Measurements from ENCODE around the gene CPSF3. TPM values are rescaled to one million over a fixed set of nuclear protein-coding genes. Genes with fewer than 3 reads are reported as not detected.

Gene CPSF3
- total and polyA plus RNA-seq, 8 donors: 5.7 to 13.2 (median 10.7) TPM

GRCh38 chr2:9406529-9407362, 16.7 kb upstream of the CPSF3 start:
- ATAC-seq (no peak), DNase-seq (peak in 1 of 6 donors; percentile 41), FAIRE-seq (no peak)
- peaks cover 0 to 5% (median 2%) of the 10 kb centered on the region in 3 donors for H3K36me3 ChIP-seq
- TF ChIP-seq CTCF (IDR thresholded peaks at IDR 0.05): no peak
- WGBS, 2 donors: 77 to 83% methylated on average over 13 of the region's 13 CpGs
- H3K27ac ChIP-seq: no peak overlapping the region
- intact Hi-C loops (cut with DNase I): no loop called here
- H3K9me3 ChIP-seq: no peaks in the 10 kb centered on the region
- H3K27me3 ChIP-seq: no peaks in the 10 kb centered on the region
- H3K4me1 ChIP-seq: no peaks in the 10 kb centered on the region
- no peak overlapping the region for H3K4me3 ChIP-seq

- intact Hi-C loops (cut with DNase I): no loop called here
- H3K9me3 ChIP-seq: no peaks in the 10 kb centered on the region
- no peak overlapping the region for H3K27ac ChIP-seq
- 88 to 91% methylated on average over 8 of the region's 8 CpGs for WGBS, 2 donors
- no peaks in the 10 kb centered on the region for H3K27me3 ChIP-seq
- DNase-seq (no peak), ATAC-seq (no peak), FAIRE-seq (no peak)
- H3K36me3 ChIP-seq: peaks cover 0 to 5% (median 2%) of the 10 kb centered on the region in 3 donors
- no peaks in the 10 kb centered on the region for H3K4me1 ChIP-seq
- H3K4me3 ChIP-seq: no peak overlapping the region
- TF ChIP-seq CTCF (IDR thresholded peaks at IDR 0.05): no peak
Measured at GRCh38 chr2:9407363-9407811, 16.1 kb upstream of the CPSF3 start.

- peak in 1 of 6 donors; percentile 30 for DNase-seq
- H3K27me3 ChIP-seq: no peaks in the 10 kb centered on the region
- WGBS, 2 donors: 61 to 66% methylated on average over 9 of the region's 9 CpGs
- FAIRE-seq: no peak
- TF ChIP-seq CTCF (IDR thresholded peaks at IDR 0.05): no peak
- no peak overlapping the region for H3K4me3 ChIP-seq
- H3K27ac ChIP-seq: no peak overlapping the region
- peak; percentile 55 to 85 (median 66) for ATAC-seq
- intact Hi-C loops (cut with DNase I): no loop called here
- no peaks in the 10 kb centered on the region for H3K9me3 ChIP-seq
- no peaks in the 10 kb centered on the region for H3K4me1 ChIP-seq
- H3K36me3 ChIP-seq: peaks cover 0 to 5% (median 2%) of the 10 kb centered on the region in 3 donors
Measured at GRCh38 chr2:9408641-9409151, 14.8 kb upstream of the CPSF3 start.

GRCh38 chr2:9410108-9410507, 13.3 kb upstream of the CPSF3 start:
- 98% methylated on average over 3 of the region's 3 CpGs for WGBS, 2 donors
- ATAC-seq (no peak), DNase-seq (no peak), FAIRE-seq (no peak)
- Histone ChIP-seq H3K27me3 (no peaks in the 10 kb centered on the region), H3K27ac (no peak overlapping the region), H3K9me3 (no peaks in the 10 kb centered on the region), H3K36me3 (peaks cover 0 to 5% (median 2%) of the 10 kb centered on the region in 3 donors), H3K4me1 (no peaks in the 10 kb centered on the region), H3K4me3 (no peak overlapping the region)
- TF ChIP-seq CTCF (IDR thresholded peaks at IDR 0.05): no peak
- intact Hi-C loops (cut with DNase I): no loop called here

- no peak for TF ChIP-seq CTCF (IDR thresholded peaks at IDR 0.05)
- ATAC-seq (no peak), FAIRE-seq (no peak), DNase-seq (no peak)
- no peak overlapping the region for H3K27ac ChIP-seq
- no peaks in the 10 kb centered on the region for H3K4me1 ChIP-seq
- 74 to 85% methylated on average over 7 of the region's 7 CpGs for WGBS, 2 donors
- peaks cover 0 to 2% (median 0%) of the 10 kb centered on the region in 3 donors for H3K36me3 ChIP-seq
- no peaks in the 10 kb centered on the region for H3K27me3 ChIP-seq
- intact Hi-C loops (cut with DNase I): no loop called here
- H3K4me3 ChIP-seq: no peak overlapping the region
- no peaks in the 10 kb centered on the region for H3K9me3 ChIP-seq
Measured at GRCh38 chr2:9412781-9413180, 10.7 kb upstream of the CPSF3 start.
